GM23338 (cell line): ENCODE data around the gene CACNA2D2.

Experiments
- CREB1 ChIP-seq: fragments of 250-450 bp; sonication (Bioruptor Pico); IDR thresholded peaks from 2 replicates; pipeline ENCODE4 v1.5.0; 2020; ENCODE audit warnings: low read depth, mild to moderate bottlenecking, moderate library complexity
- CTCF ChIP-seq, 2 experiments: fragments of 200-600 bp in 1 of 2; sonication (generic) in 1 of 2; conservative IDR thresholded peaks; 2 replicates each; pipeline versions ENCODE4 v1.5.1 to v1.6.1; 2016 to 2017; ENCODE audit warnings: antibody characterized with exemption in 2 of 2, low read depth in 2 of 2, mild to moderate bottlenecking in 2 of 2, moderate library complexity in 1 of 2
- ETS1 ChIP-seq: IDR thresholded peaks from 2 replicates; pipeline ENCODE4 v1.6.1; 2016; ENCODE audit warnings: antibody characterized with exemption
- EZH2 ChIP-seq: fragments of 200-600 bp; sonication (generic); IDR thresholded peaks from one replicate; pipeline ENCODE4 v1.8.0; 2017; ENCODE audit warnings: antibody characterized with exemption, mild to moderate bottlenecking, low read depth; ENCODE audit not compliant: unreplicated experiment
- EZH2phosphoT487 ChIP-seq: fragments of 200-600 bp; sonication (generic); IDR thresholded peaks from one replicate; pipeline ENCODE4 v1.8.1; 2018; ENCODE audit warnings: antibody characterized with exemption; ENCODE audit not compliant: unreplicated experiment
- JUNB ChIP-seq: IDR thresholded peaks from one replicate; pipeline ENCODE4 v1.6.1; 2016; ENCODE audit warnings: antibody characterized with exemption; ENCODE audit not compliant: unreplicated experiment
- NANOG ChIP-seq: IDR thresholded peaks from 2 replicates; pipeline ENCODE4 v1.6.1; 2016; ENCODE audit warnings: antibody characterized with exemption, borderline replicate concordance
- POLR2AphosphoS5 ChIP-seq: IDR thresholded peaks from 2 replicates; pipeline ENCODE4 v1.6.1; 2016; ENCODE audit warnings: antibody characterized with exemption, low read depth
- REST ChIP-seq: IDR thresholded peaks from one replicate; pipeline ENCODE4 v1.6.1; 2018; ENCODE audit warnings: antibody characterized with exemption; ENCODE audit not compliant: unreplicated experiment
- STAT1 ChIP-seq: IDR thresholded peaks from one replicate; pipeline ENCODE4 v1.6.1; 2016; ENCODE audit warnings: antibody characterized with exemption; ENCODE audit not compliant: unreplicated experiment
- ZNF114 ChIP-seq: fragments of 250-450 bp; sonication (Bioruptor Pico); IDR thresholded peaks from 2 replicates; pipeline ENCODE4 v1.5.0; 2020; ENCODE audit warnings: mild to moderate bottlenecking, moderate library complexity
- ZNF331 ChIP-seq: fragments of 250-450 bp; sonication (Bioruptor Pico); IDR thresholded peaks from 2 replicates; pipeline ENCODE4 v1.5.0; 2020; ENCODE audit warnings: low read depth, mild to moderate bottlenecking, moderate library complexity
- ZNF462 ChIP-seq: fragments of 250-450 bp; sonication (Bioruptor Pico); IDR thresholded peaks from 2 replicates; pipeline ENCODE4 v1.5.0; 2020; ENCODE audit warnings: mild to moderate bottlenecking, moderate library complexity

- TF ChIP-seq POLR2AphosphoS5 (no peak), CTCF (conservative IDR thresholded peaks at IDR 0.05; ENCODE audit: low read depth in 2 of 2) (no peak), JUNB (no peak), EZH2phosphoT487 (no peak), EZH2 (no peak), CREB1 (CRISPR knock-in tag) (no peak), ZNF114 (no peak), ETS1 (no peak), REST (no peak), NANOG (no peak), STAT1 (no peak), ZNF462 (no peak), ZNF331 (CRISPR knock-in tag) (no peak)
Measured at GRCh38 chr3:50408443-50408944, 94.9 kb downstream of the CACNA2D2 start.
